Measurements from ENCODE around the gene NAALADL2.

DNA sequence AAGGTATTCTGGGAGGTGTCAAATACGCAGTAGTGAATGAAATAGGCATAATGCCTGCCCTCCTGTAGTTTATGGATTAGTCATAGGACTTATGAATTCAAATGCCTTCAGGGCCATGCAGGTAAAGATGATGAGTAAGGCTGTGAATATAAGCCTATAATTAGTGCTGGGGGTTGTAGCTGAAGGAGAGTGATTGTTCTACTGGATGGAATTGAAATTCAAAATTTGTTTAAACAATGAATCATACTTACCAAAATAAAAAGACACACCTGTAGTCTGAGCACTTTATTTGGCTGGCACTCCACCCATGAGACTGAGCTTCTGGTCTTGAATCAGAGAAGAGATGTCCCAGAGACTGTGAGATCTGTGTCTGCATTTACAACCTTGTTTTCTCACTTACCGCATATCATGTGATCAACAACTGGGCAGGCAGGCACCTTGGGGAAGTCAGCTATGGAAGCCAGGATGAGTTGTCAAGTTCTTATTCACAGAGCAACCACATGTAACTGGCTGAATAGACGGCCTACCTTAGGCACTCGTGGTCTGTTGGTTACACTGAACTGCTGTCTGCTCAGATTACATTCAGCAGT is 291.8 kb downstream of the NAALADL2 start:
- TF ChIP-seq, protein P1, sequence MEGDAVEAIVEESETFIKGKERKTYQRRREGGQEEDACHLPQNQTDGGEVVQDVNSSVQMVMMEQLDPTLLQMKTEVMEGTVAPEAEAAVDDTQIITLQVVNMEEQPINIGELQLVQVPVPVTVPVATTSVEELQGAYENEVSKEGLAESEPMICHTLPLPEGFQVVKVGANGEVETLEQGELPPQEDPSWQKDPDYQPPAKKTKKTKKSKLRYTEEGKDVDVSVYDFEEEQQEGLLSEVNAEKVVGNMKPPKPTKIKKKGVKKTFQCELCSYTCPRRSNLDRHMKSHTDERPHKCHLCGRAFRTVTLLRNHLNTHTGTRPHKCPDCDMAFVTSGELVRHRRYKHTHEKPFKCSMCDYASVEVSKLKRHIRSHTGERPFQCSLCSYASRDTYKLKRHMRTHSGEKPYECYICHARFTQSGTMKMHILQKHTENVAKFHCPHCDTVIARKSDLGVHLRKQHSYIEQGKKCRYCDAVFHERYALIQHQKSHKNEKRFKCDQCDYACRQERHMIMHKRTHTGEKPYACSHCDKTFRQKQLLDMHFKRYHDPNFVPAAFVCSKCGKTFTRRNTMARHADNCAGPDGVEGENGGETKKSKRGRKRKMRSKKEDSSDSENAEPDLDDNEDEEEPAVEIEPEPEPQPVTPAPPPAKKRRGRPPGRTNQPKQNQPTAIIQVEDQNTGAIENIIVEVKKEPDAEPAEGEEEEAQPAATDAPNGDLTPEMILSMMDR (IDR thresholded peaks at IDR 0.05) = no peak
- TF ChIP-seq POLR2A (IDR thresholded peaks at IDR 0.05) = no peak

Measured in body of pancreas (tissue), 4 donors.